Measurements from ENCODE around the gene UBE2G1.
"Not testable (repeated sequence)": the region's sequence is repeated elsewhere in the genome, so short reads cannot be mapped to it uniquely, and the experiment has no call there.

UBE2G1 gene

GRCh38 chr17:4366327-4367063 is at the start of gene UBE2G1:
Gene UBE2G1 (minus strand): TSS chr17:4366675. CDS start chr17:4366316, 359 bp downstream.
- DNase-seq: peak; percentile 78

- no peak for DNase-seq
Measured at GRCh38 chr17:4412933-4413831, 46.7 kb upstream of the UBE2G1 start.

- no peak for DNase-seq
Measured at GRCh38 chr17:4411201-4411600, 44.7 kb upstream of the UBE2G1 start.

GRCh38 chr17:4409659-4410058 is 43.2 kb upstream of the UBE2G1 start:
- no peak for DNase-seq

GRCh38 chr17:4407851-4408250 is 41.4 kb upstream of the UBE2G1 start:
- DNase-seq: no peak

GRCh38 chr17:4407216-4407615 is 40.7 kb upstream of the UBE2G1 start:
- DNase-seq: no peak

- no peak for DNase-seq
Measured at GRCh38 chr17:4406386-4406785, 39.9 kb upstream of the UBE2G1 start.

GRCh38 chr17:4405699-4406098 is 39.2 kb upstream of the UBE2G1 start:
- no peak for DNase-seq

- no peak for DNase-seq
Measured at GRCh38 chr17:4405038-4405669, 38.7 kb upstream of the UBE2G1 start.

- no peak for DNase-seq
Measured at GRCh38 chr17:4397840-4398239, 31.4 kb upstream of the UBE2G1 start.

GRCh38 chr17:4395111-4395478 is 28.6 kb upstream of the UBE2G1 start:
- no peak for DNase-seq

- DNase-seq: no peak
Measured at GRCh38 chr17:4394208-4395110, 28.0 kb upstream of the UBE2G1 start.

GRCh38 chr17:4393806-4394205 is 27.3 kb upstream of the UBE2G1 start:
- no peak for DNase-seq

- no peak for DNase-seq
Measured at GRCh38 chr17:4389079-4389478, 22.6 kb upstream of the UBE2G1 start.

GRCh38 chr17:4387137-4387536 is 20.7 kb upstream of the UBE2G1 start:
- DNase-seq: no peak

- DNase-seq: no peak
Measured at GRCh38 chr17:4386406-4386805, 19.9 kb upstream of the UBE2G1 start.

- DNase-seq: no peak
Measured at GRCh38 chr17:4381690-4382671, 15.5 kb upstream of the UBE2G1 start.

GRCh38 chr17:4378626-4379025 is 12.2 kb upstream of the UBE2G1 start:
- no peak for DNase-seq

- not testable (repeated sequence) for DNase-seq
Measured at GRCh38 chr17:4377247-4377646, 10.8 kb upstream of the UBE2G1 start.

GRCh38 chr17:4375796-4376440 is 9.4 kb upstream of the UBE2G1 start:
- not testable (repeated sequence) for DNase-seq
